ENCODE measurements around the gene CMIP.

CMIP gene

DNA sequence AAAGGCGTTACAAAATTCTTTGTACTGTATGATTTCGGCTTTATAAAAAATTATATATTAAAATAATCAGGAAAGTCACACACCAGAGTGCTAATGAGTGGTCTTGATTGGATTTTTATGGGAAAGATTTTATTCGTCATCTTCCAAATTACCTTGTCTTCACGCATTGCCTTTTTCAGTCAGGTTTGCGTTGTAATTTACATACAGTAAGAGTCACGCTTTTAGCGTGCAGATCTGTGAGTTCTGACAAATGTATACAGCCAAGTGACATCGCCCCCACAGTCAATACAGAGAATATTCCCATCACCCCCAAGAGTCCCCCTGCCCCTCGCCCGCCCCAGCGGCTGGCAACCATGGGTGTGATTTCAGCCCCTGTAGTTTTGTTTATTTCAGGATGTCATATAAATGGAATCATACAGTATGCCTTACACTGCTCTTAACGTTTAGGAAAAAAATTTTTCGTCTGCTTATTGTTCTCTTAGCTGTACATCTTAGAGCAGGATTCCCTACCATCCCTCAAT, 157.7 kb downstream of the CMIP start:
- H3K4me3 ChIP-seq (ENCODE audit: low read depth, low read length), result no peak overlapping the region
- no peaks in the 10 kb centered on the region for H3K9me3 ChIP-seq (ENCODE audit: control insufficient read depth, low read length)
- no peaks in the 10 kb centered on the region for H3K4me1 ChIP-seq
- no peak overlapping the region for H3K27ac ChIP-seq
- TF ChIP-seq, protein P1, sequence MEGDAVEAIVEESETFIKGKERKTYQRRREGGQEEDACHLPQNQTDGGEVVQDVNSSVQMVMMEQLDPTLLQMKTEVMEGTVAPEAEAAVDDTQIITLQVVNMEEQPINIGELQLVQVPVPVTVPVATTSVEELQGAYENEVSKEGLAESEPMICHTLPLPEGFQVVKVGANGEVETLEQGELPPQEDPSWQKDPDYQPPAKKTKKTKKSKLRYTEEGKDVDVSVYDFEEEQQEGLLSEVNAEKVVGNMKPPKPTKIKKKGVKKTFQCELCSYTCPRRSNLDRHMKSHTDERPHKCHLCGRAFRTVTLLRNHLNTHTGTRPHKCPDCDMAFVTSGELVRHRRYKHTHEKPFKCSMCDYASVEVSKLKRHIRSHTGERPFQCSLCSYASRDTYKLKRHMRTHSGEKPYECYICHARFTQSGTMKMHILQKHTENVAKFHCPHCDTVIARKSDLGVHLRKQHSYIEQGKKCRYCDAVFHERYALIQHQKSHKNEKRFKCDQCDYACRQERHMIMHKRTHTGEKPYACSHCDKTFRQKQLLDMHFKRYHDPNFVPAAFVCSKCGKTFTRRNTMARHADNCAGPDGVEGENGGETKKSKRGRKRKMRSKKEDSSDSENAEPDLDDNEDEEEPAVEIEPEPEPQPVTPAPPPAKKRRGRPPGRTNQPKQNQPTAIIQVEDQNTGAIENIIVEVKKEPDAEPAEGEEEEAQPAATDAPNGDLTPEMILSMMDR (IDR thresholded peaks at IDR 0.05), result no peak
- H3K9ac ChIP-seq, result no peak overlapping the region
- H3K79me2 ChIP-seq, result peaks cover 8% of the 10 kb centered on the region
- no peak overlapping the region for H3K4me2 ChIP-seq (ENCODE audit: low read length)
- H3K27me3 ChIP-seq (ENCODE audit: control insufficient read depth, insufficient read depth, low read length), result no peaks in the 10 kb centered on the region
- no peak overlapping the region for H2AFZ ChIP-seq
- H3K36me3 ChIP-seq (ENCODE audit: control insufficient read depth, insufficient read depth, low read length), result no peaks in the 10 kb centered on the region

DNA sequence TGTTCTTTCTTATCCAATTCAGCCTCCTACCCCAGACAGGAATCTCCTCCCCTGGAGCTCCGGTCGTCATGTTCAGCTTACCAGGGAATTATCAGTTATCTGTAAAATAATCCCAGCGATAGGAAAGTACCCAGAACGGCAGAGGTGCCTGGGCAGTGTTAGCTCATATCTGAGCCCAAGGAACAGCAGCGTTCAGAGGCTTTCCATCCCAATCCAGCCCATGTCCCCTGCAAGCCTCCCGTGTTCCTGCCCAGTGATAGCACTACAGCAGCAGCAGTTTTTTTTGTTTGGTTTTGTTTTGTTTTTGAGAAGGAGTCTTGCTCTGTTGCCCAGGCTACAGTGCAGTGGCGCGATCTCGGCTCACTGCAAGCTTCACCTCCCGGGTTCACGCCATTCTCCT, 158.2 kb downstream of the CMIP start:
- Histone ChIP-seq H3K4me1 (no peaks in the 10 kb centered on the region), H2AFZ (no peak overlapping the region), H3K36me3 (ENCODE audit: control insufficient read depth, insufficient read depth, low read length) (no peaks in the 10 kb centered on the region), H3K4me2 (ENCODE audit: low read length) (no peak overlapping the region), H3K4me3 (ENCODE audit: low read depth, low read length) (no peak overlapping the region), H3K9ac (no peak overlapping the region), H3K79me2 (peaks cover 6% of the 10 kb centered on the region), H3K27me3 (ENCODE audit: control insufficient read depth, insufficient read depth, low read length) (no peaks in the 10 kb centered on the region), H3K9me3 (ENCODE audit: control insufficient read depth, low read length) (no peaks in the 10 kb centered on the region), H3K27ac (no peak overlapping the region)
- TF ChIP-seq, protein P1 (IDR thresholded peaks at IDR 0.05), result no peak

DNA sequence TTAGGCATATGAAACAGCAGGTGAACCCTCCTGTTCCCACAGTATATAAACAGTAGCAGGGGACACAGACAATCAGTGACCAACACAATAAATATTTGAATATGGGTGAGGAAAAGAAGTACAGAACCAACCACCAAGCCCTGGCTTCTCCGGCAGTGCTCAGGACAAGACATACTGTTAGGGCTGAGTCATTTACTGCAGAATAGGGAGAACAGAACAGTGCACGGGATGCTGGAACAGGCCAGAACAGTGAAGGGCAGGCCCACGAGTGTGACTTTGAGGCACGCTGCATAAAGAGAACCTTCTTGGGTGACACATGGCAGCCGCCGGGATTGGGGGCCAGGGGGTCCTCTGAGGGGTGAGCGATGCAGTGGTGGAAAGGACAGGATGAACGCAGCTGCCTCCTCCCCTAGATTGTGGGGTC, 160.4 kb downstream of the CMIP start:
- TF ChIP-seq, protein P1 (IDR thresholded peaks at IDR 0.05), result no peak
- Histone ChIP-seq H3K79me2 (peaks cover 3% of the 10 kb centered on the region), H3K4me3 (ENCODE audit: low read depth, low read length) (no peak overlapping the region), H3K4me2 (ENCODE audit: low read length) (no peak overlapping the region), H3K9me3 (ENCODE audit: control insufficient read depth, low read length) (no peaks in the 10 kb centered on the region), H3K9ac (no peak overlapping the region), H3K4me1 (no peaks in the 10 kb centered on the region), H3K27ac (no peak overlapping the region), H3K27me3 (ENCODE audit: control insufficient read depth, insufficient read depth, low read length) (no peaks in the 10 kb centered on the region), H2AFZ (no peak overlapping the region), H3K36me3 (ENCODE audit: control insufficient read depth, insufficient read depth, low read length) (no peaks in the 10 kb centered on the region)

DNA sequence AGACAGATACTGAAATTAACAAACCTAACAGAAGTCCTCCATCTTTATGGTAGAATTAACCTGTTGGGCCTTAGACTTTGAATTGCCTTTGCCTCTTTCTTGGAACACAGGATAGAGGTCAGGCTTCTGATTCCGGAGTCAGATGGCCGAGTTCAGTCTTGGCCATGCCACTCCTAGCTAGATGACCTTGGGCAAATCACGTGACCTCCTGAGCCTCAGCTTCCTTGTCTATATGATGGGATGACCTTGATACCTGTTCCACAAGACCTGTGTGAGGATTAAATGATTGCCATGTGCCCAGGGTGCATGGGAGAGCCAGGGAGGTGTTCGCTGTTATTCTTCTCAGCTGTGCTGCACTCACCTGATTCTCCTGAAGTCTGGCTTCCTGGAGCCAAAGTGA, 161.4 kb downstream of the CMIP start:
- Histone ChIP-seq H3K27me3 (ENCODE audit: control insufficient read depth, insufficient read depth, low read length) (no peaks in the 10 kb centered on the region), H3K4me1 (no peaks in the 10 kb centered on the region), H3K4me2 (ENCODE audit: low read length) (no peak overlapping the region), H3K9me3 (ENCODE audit: control insufficient read depth, low read length) (no peaks in the 10 kb centered on the region), H3K9ac (no peak overlapping the region), H3K79me2 (peaks cover 5% of the 10 kb centered on the region), H3K27ac (no peak overlapping the region), H3K36me3 (ENCODE audit: control insufficient read depth, insufficient read depth, low read length) (no peaks in the 10 kb centered on the region), H3K4me3 (ENCODE audit: low read depth, low read length) (no peak overlapping the region), H2AFZ (no peak overlapping the region)
- TF ChIP-seq, protein P1 (IDR thresholded peaks at IDR 0.05), result no peak

DNA sequence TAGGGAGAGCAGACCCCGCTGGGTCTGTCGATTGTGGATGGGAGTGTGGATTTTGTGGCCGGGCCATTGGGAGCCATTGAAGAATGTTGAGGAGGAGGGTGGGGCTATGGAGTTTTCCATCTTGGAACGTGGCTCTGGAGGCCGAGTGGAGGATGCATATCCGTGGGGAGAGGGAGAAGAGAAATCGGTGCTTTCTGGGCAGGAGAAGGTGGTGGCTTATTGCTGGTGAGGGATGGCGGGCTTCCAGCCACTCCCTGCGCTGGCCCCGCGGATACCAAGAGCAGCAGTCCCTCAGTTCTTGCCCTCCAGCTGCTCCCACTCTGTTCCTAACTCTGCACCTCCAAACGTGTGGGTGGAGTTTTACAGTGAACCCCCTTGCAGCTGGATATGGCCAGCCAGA, 162.4 kb downstream of the CMIP start:
- Histone ChIP-seq H3K9me3 (ENCODE audit: control insufficient read depth, low read length) (no peaks in the 10 kb centered on the region), H3K4me3 (ENCODE audit: low read depth, low read length) (no peak overlapping the region), H2AFZ (no peak overlapping the region), H3K9ac (no peak overlapping the region), H3K27me3 (ENCODE audit: control insufficient read depth, insufficient read depth, low read length) (no peaks in the 10 kb centered on the region), H3K27ac (no peak overlapping the region), H3K4me2 (ENCODE audit: low read length) (no peak overlapping the region), H3K36me3 (ENCODE audit: control insufficient read depth, insufficient read depth, low read length) (no peaks in the 10 kb centered on the region), H3K79me2 (peaks cover 5% of the 10 kb centered on the region), H3K4me1 (no peaks in the 10 kb centered on the region)
- TF ChIP-seq, protein P1 (IDR thresholded peaks at IDR 0.05), result no peak

All from parathyroid adenoma (tissue), 2 donors.